GM19438 (cell line): Measurements from ENCODE around the gene TTLL8.

ENCODE experiments used
- ATAC-seq: cut with Tn5 transposase; IDR thresholded peaks from one replicate; pipeline ENCODE4 v1.9.1; 2021; ENCODE audit warnings: low read depth; ENCODE audit not compliant: unreplicated experiment

The TTLL8 gene

DNA sequence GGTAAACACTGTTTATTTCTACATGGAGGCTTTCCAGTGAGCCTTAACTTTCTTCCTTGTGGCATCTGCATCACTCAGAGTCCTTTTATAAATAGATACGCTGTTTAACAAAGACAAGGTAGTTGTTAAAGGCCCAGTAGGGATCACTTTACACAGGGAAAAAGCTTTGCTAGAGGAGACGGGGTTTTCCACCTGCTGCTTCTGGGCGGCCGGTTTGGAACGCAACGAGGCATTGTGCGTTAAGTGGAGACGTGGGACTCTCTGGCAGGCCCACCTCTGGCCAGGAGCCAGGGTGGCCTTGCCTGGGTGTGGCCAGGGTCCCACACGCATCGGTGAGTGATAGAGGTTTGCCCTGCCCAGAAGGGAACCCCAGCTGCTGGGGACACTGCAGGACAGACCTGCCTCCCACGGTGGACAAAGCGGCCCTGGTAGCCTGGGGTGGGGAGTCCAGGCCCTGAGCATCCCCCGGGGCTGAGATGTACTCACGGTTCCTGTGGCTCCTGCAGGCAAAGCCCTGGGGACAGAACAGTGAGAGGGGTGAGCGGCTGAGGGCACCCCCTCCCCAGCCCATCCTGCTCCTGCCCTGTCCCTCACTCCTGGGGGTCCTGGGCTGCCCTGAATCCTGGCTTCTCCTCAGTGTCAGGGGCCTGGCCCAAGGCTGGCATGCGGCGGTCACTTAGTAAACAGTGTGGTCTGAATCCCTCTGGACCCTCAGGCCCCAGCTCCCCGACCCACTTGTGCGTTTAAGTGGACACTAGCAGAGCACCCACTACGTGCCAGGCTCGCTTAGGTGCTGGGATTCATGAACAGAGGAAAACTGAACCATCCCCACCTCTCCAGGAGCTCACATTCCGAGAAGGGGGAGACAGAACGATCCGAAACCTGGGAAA, 49.7 kb downstream of the TTLL8 start:
- ATAC-seq: no peak

DNA sequence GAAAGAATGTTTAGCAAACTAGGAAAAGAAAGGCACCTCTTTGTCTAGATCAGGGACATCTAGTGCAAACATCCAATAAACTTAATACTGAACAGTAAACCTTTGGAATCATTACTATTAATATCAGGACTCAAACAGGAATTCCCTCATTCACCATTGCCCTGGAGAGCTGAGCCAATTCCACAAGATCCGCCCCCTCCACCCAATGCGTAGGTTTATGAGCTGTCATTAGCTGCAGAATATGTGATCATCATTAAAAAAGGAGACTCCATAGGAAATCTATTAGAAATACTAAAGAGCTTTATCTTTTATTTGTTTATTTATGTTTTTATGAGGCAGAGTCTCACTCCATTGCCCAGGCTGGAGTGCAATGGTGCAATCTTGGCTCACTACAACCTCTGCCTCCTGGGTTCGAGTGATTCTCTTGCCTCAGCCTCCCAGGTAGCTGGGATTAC, 51.0 kb downstream of the TTLL8 start:
- ATAC-seq: no peak

DNA sequence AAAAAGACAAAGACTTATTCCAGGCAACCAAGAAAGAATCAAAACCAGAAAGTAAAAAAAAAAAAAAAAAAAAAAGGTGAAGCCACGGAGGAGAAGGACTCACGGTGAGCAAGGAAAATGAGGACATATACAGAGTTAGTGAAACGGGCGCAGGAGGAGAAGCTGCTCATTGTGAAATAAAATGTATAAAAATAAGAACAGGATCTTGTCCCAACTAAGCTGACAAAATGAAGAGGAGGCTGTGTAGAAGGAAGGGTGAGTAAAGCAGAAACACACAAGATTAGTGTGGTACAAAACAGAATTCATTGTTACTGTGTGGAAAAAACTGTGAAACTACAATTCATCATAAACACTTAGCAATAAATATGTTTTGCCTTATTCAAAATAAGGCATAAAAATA, 53.2 kb downstream of the TTLL8 start:
- ATAC-seq: no peak

DNA sequence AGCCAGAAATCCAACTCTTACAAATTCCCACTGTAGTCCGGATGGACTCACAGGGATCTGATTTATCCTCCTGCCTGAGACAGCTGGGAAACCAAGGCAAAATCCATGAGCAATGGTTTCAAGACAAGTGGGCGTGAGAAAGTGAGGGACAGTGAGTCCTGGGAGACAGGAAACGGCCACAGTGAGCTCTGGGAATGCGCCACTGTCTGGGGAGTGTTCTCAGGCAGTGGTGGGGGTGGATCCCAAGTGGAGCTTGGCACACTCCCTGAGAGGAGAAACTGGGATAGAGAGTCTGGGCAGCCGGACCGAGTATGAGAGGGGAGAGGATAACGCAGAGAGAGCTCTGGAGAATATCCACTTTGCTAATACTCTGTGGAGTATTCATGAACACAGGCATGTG, 55.3 kb downstream of the TTLL8 start:
- ATAC-seq: no peak

DNA sequence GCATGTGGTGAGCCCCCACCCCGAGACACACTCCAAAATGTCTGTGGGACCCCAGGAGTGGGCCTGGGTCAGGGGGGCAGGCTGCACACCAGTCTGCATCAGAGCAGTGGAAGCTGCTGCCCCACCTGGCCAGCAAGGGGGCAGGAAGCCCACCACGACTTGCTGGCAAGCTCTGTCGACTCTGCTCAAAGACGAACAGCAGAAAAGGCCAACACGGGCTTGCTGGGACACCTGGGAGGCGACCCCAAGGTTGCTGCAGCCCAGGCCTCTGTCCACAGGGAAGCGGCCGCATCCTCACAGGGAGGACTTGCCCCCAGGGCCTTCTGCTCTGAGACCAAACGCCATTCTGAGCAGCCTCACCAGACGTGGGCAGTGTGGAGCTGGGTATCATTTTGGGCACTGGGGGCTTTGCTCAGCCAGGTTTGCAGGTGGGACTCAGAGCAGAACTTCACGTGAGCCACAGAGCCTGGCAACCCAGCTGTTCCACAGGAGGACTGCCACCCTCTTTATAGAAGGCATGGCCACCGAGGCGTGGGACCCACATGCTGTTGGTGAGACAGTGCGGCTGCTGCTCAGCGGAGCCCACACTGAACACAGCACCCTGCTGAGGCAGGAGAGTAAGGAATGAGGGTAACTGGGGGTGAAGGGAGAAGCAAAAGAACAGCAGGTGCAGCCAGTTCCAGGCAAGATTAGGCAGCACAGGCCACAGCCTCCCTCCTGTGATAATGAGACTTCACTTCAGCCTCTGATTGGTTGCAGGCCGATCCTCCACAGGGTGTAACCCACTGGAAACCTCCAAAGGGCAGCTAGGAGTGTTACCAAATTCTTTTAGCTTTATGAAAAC, 56.5 kb downstream of the TTLL8 start:
- ATAC-seq: no peak

DNA sequence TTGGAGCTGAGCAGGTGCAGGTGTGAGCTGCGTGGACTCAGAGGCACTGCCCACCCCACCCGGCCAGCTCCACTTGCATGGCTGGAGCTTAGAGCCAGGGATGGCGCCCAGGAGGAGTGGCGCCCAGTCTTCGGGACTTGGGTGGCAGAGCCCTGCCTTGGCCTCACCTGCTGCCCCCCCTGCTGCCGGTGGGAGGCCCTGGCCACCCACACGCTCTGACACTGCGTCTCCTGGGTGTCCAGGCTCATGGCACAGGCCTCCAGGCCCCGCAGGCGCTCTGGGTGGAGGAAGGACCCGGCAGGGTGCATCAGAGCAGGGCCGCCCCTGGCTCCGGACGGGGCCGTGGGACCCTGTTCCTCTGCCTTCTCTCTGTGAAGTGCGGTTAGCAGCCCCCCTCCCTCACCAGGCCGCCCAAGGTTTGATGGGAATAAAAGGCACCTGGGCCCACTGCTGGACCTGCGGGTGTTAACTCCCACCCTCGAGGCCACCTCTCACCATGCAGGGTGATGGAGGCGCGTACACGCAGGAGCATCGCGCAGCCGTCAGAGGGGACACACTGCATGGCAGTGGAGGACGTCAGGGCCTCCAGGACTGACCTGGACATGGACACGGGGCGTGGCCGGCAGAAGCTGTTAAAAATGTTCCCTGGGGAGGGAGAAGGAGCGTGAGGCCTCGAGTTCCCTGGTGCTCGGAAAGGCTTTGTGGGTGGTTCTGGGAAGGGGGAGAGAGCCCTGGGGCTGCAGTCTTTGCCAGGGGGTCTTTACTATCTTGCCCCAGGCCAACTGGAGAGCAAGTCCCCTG, 57.3 kb downstream of the TTLL8 start:
- no peak for ATAC-seq

DNA sequence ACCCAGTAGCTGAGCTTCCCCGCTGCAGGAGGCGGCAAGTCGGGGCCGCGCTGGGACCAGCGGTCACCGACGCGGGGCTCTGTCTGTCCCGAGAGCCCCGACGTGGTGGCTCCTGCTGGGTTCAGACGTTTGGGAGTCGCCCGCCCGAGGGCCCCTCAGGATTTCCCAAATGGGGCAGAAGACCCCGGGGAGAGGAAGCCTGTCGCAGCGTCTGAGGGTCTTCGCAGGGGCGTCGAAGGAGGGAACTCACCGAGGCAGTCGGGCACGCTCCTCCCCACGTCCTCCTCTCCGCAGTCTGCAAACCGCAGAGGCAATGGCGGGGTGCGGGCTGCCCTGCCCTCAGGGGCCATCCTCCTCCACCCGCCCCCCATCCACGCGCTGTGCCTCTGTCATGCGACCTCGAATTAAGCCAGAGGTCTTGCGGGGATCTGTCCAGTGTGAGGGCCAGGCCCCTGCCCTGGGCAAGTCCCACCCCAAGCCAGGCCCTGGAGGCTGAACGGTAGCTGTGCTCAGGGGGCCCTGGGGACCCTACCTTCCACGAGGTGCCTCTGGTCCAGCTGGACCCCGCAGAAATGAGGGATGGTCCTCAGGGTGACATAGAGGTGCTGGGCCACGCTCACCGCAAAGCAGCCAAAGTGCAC, 58.0 kb downstream of the TTLL8 start:
- ATAC-seq: no peak

DNA sequence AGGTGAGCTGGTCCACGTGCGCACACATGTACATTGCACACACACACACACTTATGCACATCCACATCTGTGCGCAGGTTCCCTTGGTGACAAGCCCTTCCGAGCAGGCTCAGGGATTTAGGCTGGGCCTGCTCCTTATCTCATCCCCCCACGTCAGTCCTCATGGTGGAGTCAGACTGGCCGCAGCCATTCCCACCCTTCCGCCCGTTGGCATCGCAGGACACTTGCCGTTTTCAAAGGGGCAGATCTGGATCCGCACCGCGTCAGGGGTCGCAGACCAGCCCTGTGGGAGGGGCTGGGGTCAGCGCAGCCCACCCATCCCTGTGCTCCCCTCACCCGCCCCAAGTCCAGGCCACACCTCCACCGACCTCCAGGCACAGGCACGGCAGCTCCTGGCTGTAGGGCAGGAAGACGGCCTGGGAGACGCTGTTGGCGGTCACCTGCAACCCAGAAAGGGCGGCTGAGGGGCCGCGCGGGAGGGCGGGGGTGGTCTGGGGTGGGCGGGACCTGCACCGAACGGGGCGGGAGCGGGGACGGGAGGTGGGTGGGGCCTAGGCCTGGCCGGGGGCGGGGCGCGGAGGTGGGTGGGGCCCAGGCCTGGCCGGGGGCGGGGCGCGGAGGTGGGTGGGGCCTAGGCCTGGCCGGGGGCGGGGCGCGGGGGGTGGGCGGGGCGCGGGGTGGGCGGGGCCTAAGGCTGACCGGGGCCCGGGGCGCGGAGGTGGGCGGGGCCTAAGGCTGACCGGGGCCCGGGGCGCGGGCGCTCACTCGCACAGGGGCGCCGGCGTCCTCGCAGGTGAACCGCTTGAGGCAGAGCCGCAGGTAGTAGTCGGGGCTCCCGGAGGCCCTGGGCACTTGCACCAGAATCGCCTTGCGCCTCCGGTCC, 58.8 kb downstream of the TTLL8 start:
- ATAC-seq: no peak

DNA sequence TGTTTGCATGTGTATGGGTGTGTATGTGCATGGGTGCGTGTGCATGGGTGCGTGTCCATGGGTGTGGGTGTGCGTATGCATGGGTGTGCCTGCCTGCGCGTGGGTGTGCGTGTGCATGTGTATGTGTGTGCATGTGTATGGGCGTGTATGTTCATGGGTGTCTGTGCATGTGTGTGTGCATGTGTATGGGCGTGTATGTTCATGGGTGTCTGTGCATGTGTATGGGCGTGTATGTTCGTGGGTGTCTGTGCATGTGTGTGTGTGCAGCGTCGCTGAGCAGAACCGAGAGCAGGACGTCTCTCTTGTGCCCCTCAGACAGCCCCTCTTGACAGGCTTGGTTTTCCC, 59.4 kb downstream of the TTLL8 start:
- no peak for ATAC-seq

DNA sequence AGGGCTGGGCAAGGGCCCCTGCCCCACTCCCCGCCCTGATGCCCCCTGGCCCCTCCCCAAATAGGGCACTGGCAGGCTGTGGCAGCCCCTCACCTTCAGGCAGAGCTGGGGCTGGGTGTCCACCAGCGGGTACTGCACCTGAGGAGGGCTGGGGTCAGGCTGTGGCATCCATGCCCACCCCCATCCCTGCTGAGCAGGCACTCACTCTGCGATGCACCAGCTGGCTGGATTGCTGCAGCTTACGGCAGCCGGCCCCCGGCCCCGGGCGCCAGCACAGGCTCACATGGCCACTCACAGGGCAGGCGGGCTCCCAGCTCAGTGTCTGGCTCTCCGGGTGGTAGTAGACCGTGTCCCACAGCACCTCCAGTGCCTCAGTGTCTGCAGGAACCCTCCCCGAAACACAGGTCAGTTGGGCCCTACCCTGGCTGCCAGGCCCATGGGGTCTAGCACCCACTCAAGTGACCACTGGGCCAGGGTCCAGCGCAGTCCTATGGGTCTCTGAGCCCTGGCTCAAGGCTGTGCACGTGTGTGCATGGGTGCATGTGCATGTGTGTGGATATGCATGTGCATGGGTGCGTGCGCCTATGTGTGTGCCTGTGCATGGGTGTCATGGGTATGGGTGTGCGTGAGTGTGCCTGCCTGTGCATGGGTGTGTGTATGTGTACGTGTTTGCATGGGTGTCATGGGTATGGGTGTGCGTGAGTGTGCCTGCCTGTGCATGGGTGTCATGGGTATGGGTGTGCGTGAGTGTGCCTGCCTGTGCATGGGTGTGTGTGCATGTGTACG, 60.0 kb downstream of the TTLL8 start:
- no peak for ATAC-seq

DNA sequence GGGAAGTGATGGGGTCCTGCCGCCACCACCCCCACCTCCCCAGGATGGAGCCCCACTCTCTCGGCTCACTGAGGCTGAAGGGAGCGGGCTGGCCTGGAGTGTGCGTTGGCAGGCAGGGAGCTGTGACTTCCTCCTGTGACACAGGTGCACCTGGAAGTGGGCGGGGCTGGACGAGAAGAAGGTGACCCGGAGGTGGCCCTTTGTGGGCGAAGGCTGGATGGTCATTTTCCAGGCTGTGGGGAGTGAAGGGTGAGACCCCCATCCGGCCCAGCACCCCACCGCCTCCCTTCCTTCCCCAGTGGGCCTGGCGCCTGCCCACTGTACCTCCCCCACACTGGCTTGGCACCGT, 60.9 kb downstream of the TTLL8 start:
- ATAC-seq: no peak

DNA sequence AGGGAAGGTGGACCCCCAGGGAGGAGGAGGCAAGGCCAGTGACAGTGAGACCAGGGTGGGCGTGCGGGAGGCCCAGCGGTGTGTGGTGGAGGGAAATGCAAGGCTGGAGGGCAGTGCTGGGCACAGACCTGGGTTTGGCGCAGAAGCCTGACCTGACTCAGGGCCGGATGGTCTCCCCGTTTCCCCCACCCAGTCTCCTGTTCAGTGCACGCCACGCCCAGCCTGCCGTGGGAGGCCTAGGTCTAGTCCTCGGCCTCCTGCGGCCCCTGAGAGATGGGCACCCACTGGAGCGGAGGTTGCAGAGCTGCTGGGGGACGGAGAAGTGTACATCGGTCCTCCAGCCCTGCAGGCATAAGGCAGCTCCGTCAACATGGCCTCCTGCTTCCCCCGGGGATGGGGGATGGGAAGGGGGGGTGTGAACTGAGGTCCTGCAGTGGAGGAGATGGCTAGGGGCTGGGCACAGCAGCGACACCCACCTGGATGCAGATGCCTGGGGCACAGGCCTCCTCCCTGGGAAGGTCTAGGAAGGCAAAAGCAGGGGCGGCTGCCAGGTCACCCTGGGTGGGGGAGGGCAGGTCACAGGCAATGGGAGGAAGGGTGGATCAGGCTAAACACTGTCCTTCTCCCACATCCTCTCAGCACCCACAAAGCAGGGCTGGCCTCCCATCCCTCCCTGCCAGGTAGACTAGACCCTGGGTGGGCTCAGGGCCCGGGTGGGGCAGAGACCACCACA, 61.4 kb downstream of the TTLL8 start:
- no peak for ATAC-seq

DNA sequence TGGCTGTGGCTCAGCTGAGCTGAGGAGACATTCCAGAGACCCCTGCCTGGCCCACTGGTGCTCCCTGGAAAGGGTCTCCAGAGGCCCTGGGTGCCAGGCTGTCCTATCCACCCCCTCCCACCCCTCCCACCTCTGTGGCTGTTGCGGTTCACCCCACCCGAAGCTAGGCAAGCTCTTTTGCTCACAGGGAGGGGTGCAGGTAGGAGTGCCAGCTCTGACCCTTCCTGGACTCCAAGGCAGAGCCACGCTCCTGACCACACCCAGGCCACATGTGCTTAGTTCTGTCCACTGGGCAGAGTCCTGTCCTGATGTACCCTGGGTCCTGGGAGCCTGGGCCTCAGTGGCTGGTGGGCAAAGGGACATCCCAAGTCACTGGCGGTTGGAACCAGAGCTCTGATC, 62.0 kb downstream of the TTLL8 start:
- ATAC-seq: no peak

DNA sequence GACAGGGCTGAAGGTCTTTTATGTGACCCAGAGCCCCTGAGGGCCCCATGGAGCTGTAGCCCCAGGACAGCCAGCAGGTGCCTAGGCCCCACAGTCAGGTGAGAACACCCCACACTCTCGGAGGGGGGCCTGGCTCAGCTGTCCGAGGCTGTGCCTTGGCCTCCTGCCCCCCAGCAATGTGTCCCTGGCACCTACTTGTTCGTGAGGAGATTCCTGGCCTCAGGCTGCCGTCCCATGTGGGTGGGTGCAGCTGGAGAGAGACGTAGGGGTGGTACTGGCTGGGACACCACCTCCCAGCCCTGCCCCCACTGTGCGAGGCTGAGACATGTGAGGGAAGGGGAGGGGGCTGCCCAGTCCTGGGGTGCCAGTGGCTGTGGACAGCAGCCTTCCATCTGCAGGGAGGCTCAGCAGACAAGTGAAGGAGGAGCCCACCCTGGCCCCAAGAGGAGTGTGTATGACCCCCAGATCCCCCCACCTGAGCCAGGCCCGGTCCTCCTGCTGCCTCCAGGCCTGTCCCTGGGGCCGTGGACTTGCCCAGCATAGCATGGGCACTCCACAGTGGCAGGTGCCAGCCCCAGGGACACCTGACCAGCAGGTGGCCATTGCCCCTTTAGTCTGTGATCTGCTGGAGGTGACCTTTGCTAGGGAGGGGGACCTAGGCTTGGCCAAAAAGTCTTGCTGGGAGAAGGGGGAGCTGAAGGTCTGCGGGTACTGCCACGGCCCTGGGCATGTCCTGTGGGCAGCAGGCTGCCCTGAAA, 62.6 kb downstream of the TTLL8 start:
- ATAC-seq: no peak

DNA sequence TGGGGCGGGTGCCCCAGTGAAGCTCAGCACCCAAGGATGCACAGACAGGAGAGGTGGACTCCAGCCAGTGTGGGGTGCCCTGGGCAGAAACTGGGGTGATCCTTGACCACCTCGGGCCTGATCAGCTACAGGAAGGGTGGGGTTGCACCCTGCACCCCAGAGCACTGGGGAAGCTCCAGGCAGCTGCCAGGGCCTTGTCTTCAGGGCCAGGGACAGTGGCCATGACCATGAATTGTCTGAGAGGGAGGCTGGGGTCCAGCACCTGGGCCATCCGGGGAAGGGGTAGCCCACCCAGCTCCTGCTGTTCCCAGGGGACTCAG, 63.1 kb downstream of the TTLL8 start:
- no peak for ATAC-seq

DNA sequence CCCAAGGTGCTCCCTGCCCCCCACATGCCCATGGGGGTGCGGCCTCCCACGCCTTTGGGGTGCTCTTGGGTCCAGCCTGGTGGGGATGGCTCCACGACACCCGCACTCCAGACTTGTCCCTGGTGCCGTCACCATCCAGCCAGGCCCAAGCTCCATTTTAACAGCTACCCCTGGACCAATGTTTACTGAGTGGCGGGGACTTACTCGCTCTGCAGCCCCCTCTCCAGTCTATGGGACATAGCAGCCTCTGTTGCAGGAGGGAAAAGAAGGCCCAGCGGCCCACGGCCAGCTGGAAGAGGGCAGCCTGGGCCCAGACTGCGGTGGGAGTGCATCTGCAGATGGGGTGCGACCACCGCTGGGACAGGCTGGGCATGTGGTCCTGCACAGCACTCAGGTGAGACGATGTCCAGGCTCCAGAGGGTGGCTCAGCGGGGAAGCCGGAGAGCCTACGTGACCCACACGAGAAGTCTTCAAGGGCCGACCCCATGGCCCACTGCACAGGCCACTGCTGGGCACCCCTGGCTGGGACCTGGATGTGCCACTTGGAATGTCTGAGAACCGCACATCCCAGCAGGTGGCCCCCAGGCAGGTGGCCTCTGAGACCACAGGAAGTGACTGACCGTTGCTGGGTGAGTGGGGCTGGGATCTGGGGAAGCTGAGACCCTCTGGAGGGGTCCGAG, 63.6 kb downstream of the TTLL8 start:
- ATAC-seq: no peak
